ENCODE data around the gene SORL1-AS1.

The SORL1-AS1 gene

DNA sequence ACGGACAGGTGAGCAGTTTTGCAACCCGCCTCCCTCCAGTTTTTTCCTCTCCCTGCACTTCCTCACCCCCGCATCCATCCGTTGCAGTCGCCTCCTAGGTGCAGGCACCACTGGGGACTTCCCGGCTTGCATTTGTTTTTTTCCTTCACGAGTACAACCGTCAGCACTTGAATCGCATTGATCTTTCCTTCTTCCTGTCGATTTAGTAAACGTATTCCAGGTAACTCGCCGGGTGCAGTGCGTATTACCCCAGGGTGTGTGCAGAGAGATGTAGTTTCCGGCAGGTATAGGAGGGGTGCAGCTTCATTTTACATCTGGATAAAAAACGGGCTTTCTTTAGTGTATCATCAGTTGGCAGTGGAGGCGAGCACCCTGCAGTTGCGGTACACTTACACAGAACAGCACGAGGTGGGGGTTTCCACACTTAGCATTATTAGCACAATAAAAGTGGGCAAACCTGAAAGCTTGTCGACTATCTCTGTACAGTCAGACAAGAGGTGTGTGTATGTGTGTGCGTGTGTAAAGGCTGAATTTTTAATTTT lies at the start of gene SORL1-AS1:
Gene SORL1-AS1, minus strand, starts transcription at position 359 of the 542 bp plus-strand sequence.
- H3K27me3 ChIP-seq (ENCODE audit: insufficient read depth, poor library complexity, severe bottlenecking): no peaks in the 10 kb centered on the region
- DNase-seq (ENCODE audit: low read depth in 1 of 2, low spot score in 1 of 2): peak in 1 of 2 experiments; percentile 28
- TF ChIP-seq GABPA (IDR thresholded peaks at IDR 0.05; ENCODE audit: low read depth): no peak
- no peak; the same call in 1 of the 2 replicates for TF ChIP-seq POLR2AphosphoS5 (IDR thresholded peaks at IDR 0.05; ENCODE audit: low read depth)
- peak; percentile 46; the same call in 1 of the 2 replicates for TF ChIP-seq SPI1 (IDR thresholded peaks at IDR 0.05; ENCODE audit: borderline replicate concordance, low read depth)
- TF ChIP-seq, protein P1, sequence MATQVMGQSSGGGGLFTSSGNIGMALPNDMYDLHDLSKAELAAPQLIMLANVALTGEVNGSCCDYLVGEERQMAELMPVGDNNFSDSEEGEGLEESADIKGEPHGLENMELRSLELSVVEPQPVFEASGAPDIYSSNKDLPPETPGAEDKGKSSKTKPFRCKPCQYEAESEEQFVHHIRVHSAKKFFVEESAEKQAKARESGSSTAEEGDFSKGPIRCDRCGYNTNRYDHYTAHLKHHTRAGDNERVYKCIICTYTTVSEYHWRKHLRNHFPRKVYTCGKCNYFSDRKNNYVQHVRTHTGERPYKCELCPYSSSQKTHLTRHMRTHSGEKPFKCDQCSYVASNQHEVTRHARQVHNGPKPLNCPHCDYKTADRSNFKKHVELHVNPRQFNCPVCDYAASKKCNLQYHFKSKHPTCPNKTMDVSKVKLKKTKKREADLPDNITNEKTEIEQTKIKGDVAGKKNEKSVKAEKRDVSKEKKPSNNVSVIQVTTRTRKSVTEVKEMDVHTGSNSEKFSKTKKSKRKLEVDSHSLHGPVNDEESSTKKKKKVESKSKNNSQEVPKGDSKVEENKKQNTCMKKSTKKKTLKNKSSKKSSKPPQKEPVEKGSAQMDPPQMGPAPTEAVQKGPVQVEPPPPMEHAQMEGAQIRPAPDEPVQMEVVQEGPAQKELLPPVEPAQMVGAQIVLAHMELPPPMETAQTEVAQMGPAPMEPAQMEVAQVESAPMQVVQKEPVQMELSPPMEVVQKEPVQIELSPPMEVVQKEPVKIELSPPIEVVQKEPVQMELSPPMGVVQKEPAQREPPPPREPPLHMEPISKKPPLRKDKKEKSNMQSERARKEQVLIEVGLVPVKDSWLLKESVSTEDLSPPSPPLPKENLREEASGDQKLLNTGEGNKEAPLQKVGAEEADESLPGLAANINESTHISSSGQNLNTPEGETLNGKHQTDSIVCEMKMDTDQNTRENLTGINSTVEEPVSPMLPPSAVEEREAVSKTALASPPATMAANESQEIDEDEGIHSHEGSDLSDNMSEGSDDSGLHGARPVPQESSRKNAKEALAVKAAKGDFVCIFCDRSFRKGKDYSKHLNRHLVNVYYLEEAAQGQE (IDR thresholded peaks at IDR 0.05; ENCODE audit: insufficient replicate concordance, low read depth): no peak
- TF ChIP-seq, protein P2, sequence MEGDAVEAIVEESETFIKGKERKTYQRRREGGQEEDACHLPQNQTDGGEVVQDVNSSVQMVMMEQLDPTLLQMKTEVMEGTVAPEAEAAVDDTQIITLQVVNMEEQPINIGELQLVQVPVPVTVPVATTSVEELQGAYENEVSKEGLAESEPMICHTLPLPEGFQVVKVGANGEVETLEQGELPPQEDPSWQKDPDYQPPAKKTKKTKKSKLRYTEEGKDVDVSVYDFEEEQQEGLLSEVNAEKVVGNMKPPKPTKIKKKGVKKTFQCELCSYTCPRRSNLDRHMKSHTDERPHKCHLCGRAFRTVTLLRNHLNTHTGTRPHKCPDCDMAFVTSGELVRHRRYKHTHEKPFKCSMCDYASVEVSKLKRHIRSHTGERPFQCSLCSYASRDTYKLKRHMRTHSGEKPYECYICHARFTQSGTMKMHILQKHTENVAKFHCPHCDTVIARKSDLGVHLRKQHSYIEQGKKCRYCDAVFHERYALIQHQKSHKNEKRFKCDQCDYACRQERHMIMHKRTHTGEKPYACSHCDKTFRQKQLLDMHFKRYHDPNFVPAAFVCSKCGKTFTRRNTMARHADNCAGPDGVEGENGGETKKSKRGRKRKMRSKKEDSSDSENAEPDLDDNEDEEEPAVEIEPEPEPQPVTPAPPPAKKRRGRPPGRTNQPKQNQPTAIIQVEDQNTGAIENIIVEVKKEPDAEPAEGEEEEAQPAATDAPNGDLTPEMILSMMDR (IDR thresholded peaks at IDR 0.05; ENCODE audit: insufficient read depth, low read length): no peak
- H3K27ac ChIP-seq (replicated peaks): peak within 1 kb of the TSS; percentile 80
- H3K4me3 ChIP-seq (replicated peaks; ENCODE audit: insufficient read depth, low read length): peak within 1 kb of the TSS; percentile 73

DNA sequence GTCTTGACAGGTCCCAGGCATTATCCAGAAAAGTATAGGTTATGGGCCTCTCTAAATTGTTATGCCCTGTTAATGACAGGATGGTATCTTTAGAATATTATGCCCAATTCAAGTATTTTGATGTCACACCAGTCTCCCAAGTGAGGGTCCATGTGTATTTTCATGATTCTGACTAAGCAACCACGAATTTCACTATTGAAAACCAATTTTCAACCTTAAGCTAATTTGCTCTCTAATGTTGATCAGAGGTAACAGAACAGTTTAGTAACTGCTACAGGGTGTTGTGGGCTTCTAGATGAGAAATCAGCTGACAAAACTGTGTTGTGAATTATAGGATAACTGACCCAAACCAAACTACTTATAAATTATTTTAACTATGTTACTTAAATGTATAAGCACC lies 48.0 kb upstream of the SORL1-AS1 start:
- no peak for DNase-seq (ENCODE audit: low read depth in 1 of 2, low spot score in 1 of 2)
- H3K27ac ChIP-seq (replicated peaks): no peak overlapping the region
- TF ChIP-seq POLR2AphosphoS5 (IDR thresholded peaks at IDR 0.05; ENCODE audit: low read depth): no peak
- TF ChIP-seq, protein P2 (IDR thresholded peaks at IDR 0.05; ENCODE audit: insufficient read depth, low read length): no peak
- TF ChIP-seq GABPA (IDR thresholded peaks at IDR 0.05; ENCODE audit: low read depth): no peak
- no peak for TF ChIP-seq SPI1 (IDR thresholded peaks at IDR 0.05; ENCODE audit: borderline replicate concordance, low read depth)
- TF ChIP-seq, protein P1 (IDR thresholded peaks at IDR 0.05; ENCODE audit: insufficient replicate concordance, low read depth): no peak
- no peak overlapping the region for H3K4me3 ChIP-seq (replicated peaks; ENCODE audit: insufficient read depth, low read length)
- H3K27me3 ChIP-seq (ENCODE audit: insufficient read depth, poor library complexity, severe bottlenecking): no peaks in the 10 kb centered on the region

DNA sequence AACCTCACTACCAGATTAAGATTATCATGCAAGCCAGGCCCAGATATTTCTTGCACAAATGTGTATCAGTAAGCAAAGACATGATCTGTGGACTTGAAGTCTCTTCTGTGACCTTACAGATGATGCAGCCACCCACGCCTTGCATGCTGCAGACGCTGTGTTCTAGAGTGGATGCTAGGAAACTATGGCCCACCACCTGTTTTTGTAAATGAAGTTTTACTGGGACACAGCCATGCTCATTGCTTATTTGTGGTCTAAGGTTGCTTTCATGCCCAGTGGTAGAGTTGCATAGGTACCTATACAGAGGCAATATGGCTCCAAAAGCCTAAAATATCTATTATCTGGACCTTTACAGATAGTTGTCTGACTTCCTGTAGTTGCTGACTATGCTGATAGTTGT lies 47.5 kb upstream of the SORL1-AS1 start:
- no peak overlapping the region for H3K27ac ChIP-seq (replicated peaks)
- DNase-seq (ENCODE audit: low read depth in 1 of 2, low spot score in 1 of 2): no peak
- no peaks in the 10 kb centered on the region for H3K27me3 ChIP-seq (ENCODE audit: insufficient read depth, poor library complexity, severe bottlenecking)
- no peak for TF ChIP-seq GABPA (IDR thresholded peaks at IDR 0.05; ENCODE audit: low read depth)
- TF ChIP-seq SPI1 (IDR thresholded peaks at IDR 0.05; ENCODE audit: borderline replicate concordance, low read depth): no peak
- TF ChIP-seq, protein P1 (IDR thresholded peaks at IDR 0.05; ENCODE audit: insufficient replicate concordance, low read depth): no peak
- no peak for TF ChIP-seq POLR2AphosphoS5 (IDR thresholded peaks at IDR 0.05; ENCODE audit: low read depth)
- TF ChIP-seq, protein P2 (IDR thresholded peaks at IDR 0.05; ENCODE audit: insufficient read depth, low read length): no peak
- no peak overlapping the region for H3K4me3 ChIP-seq (replicated peaks; ENCODE audit: insufficient read depth, low read length)
